NCI-H510A (cell line): Measurements from ENCODE around the gene PNLIPRP2.

ENCODE experiments used
- DNase-seq: peaks from one replicate; lab custom pipeline; 2025; lab: John Stamatoyannopoulos, UW

PNLIPRP2 gene

GRCh38 chr10:116655568-116655967 is 34.8 kb downstream of the PNLIPRP2 start:
- no peak for DNase-seq

GRCh38 chr10:116656044-116656443 is 35.3 kb downstream of the PNLIPRP2 start:
- no peak for DNase-seq

GRCh38 chr10:116657863-116658551 is 37.3 kb downstream of the PNLIPRP2 start:
- DNase-seq = no peak

DNA sequence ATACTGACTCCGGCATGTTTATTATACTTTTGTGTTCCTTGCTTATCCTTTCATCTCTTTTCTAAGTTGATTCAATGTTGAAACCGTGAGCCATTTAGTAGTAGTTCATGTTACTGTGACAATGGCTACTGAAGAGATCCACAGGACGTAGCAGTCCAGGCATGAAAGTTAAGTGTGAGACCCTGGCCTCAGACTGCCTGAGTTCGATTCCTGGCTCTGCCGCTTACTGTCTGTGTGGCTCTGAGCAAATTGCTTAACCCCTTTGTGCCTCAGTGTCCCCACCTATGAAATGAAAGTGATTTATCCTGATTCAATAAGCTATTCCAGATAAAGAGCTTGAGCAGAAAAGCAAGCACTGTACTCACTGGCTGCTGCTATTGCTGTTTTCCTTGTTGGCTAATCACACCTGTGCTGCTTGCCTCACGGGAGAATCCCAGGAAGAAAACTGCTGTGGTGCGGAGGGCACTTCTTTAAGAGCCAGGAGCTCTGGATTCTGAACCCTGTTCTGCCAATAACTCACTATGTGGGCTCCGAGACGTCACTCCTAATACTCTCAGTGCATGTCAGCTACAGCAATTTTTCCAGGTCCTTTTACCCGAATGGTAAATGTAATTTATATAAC is 38.4 kb downstream of the PNLIPRP2 start:
- DNase-seq = no peak

DNA sequence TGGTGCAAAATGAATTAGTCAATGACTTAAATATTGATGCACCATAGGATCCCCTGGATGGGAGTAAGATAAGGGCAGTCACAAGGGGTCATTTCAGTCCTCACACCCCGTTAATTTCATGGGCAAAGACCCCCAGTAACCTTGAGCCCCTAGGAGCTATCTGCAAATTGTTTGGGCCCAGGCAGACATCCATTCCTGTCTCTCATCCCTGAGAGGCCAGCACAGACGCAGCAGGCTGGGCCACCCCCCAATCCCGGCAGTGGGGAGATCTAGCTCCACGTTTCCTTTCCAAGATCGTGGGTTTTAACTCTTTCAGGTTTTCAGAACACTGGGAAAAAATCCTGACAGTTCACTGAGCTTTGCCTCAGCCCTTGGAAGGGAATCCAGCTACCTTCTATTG is 40.1 kb downstream of the PNLIPRP2 start:
- no peak for DNase-seq

DNA sequence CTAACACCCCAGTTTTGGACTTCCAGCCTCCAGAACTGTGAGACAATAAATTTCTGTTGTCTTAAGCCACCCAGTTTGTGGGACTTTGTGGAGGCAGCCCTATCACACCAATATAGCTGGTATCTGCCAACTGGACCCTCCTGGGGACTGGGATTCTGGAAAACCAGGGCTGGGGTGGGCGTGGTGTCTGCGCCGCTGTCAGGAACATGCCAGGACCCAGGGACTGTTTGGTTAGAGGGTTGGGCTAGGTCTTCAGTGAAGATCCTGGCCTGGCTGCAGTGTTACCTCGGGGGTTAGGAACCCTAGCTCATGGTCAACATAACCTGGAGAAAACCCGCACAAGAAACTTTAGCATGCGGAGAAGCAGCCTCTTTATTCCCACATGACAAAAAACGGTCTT is 42.6 kb downstream of the PNLIPRP2 start:
- DNase-seq = no peak

- no peak for DNase-seq
Measured at GRCh38 chr10:116664631-116665030, 43.9 kb downstream of the PNLIPRP2 start.

DNA sequence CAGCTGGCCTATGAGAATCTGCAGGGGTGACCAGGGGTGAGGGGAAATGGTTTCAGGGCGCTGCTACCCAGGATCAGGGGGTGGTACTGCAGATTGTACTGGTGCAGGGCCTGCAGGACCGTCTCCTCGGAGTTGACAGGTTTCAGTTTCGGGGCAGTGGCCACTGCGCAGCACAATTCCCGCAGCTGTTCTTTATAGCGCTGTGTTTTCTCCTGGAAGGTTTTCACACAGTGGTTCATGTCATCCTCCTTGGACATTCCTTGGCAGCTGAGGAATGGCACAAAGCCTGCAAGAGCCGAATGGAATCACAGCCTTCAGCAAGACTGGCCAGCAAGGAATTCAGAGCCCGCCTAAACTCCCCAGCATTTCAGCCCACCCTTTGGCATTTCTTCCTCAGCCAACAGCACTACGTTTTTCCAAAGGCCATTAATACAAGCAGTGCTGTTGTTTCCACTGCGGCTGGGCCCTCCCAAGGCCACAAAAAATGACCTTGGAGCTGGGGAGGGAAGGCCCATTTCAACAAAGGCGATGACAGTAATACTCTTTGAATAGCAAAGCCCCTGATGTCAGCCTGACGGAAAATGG is 44.9 kb downstream of the PNLIPRP2 start:
- DNase-seq = no peak

- no peak for DNase-seq
Measured at GRCh38 chr10:116667484-116667883, 46.7 kb downstream of the PNLIPRP2 start.

DNA sequence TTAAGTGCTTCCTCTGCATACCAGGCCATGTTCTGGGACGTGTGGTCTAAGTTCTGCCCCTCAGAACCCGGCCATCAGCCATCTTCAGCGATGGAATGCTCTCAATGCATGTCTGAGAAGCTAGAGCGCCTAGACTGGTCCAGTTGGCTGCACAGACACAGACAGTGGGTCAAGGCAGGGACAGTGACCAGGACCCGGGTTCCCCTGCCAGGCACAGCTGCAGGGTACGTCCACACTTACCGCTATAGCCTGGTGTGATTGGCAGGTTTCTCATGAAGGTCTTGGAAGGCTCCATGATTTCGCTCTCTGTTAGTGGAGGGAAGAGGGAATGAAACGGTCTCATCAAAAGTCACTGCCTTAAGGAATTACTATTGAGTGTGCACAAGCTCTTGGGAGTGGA is 47.3 kb downstream of the PNLIPRP2 start:
- no peak for DNase-seq

DNA sequence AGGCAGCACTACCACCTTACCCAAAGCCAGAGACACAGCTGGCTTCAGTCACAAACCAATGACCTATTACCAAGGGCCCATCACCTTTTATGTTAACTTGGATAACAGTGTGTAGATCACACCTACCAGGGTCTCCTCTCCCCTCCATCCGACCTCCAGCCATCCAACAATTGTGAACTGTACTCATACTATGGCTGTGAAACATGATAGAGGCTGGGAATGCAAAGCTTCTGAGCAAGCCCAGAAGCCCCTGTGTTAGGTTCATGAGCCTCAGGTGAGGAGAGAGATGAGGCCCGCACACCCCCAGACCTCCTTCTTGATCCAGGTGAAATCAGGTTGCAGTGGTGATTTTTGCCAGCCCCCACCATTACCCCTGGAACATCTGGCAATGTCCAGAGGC is 47.7 kb downstream of the PNLIPRP2 start:
- no peak for DNase-seq

DNA sequence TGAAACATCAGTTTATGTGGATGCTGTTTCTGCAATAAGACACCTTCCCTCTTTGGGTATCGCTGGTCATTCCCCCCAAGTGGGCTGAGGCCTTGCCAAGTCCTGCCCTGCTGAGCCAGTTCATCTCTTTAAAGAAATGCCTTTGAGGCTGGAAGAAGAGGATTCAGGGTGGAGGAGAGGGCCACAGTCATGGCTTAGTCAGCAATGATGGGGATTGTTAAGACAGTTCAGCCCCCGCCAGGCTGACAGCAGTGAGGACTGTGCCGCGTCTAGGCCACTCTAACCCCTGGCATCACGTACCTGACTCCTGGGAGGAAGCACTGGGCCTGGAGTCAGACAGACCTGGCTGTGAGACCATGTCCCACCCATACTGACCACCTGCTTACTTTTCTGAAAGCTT is 48.3 kb downstream of the PNLIPRP2 start:
- DNase-seq = no peak

GRCh38 chr10:116669832-116670644 is 49.3 kb downstream of the PNLIPRP2 start:
- DNase-seq = no peak

DNA sequence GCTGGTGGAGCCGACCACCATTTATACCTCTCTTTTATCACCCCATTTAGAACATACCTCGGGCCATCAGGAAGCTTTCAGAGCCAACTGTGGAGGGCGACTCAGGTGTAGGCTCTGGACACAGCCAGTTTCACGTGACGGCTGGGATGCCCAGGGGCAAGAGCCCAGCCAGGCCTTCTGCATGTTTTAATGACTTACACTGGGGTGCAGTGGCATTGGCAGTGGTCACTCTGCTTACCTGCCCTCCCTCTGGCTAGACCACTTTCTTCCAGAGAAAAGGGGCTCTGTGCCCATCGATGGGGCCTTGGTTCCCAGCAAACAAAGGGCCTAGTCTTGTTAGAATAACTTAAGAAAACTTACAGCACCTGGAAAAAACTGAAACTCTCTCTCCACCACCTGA is 50.0 kb downstream of the PNLIPRP2 start:
- no peak for DNase-seq

GRCh38 chr10:116671274-116671926 is 50.6 kb downstream of the PNLIPRP2 start:
- DNase-seq = no peak

GRCh38 chr10:116672891-116673290 is 52.1 kb downstream of the PNLIPRP2 start:
- no peak for DNase-seq

- DNase-seq = no peak
Measured at GRCh38 chr10:116673866-116674265, 53.1 kb downstream of the PNLIPRP2 start.

DNA sequence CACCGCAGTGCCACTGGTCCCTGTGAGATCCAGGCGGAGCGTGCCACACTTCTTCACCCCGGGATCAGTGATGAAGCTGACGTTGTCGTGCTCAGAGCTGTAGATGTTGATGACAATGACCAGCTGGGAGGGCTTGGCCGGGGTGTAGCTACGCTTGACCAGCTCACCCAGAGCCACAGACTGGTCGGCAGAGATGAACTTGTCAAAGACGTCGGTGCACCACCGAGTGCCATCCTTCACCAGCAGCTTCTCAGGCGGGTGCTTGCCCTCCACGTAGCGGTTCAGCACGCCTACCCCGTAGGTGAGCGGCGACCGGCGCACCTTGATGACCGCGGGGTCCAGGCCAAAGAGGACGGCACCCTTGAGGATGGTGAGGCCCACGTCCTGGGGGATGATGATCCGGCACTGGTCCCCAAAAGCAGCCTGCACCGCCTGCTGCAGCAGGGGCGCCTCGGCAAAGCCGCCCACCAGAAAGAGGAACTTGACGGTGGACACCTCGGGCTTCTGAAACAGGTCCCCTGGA is 54.2 kb downstream of the PNLIPRP2 start:
- DNase-seq = no peak

GRCh38 chr10:116676118-116676517 is 55.4 kb downstream of the PNLIPRP2 start:
- no peak for DNase-seq

- DNase-seq = no peak
Measured at GRCh38 chr10:116676633-116677032, 55.9 kb downstream of the PNLIPRP2 start.

DNA sequence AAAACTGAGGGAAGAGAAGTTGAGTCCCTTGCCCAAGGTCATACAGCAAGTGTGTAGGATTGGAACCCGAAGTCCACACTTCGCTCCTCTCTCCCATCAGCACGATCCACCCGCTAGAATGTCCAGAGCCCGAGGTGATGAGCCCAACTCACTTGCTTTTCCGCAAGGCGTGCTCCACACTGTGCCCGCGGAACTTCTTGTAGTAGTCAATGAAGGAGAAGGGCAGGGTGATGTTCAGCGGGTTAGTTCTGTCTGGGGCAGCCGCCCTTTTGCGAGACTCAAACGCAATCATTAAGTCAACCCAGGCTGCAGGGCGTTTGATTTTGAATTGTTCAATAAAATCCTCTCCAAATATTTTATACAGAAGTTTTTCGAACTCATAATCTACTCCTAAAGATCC is 58.6 kb downstream of the PNLIPRP2 start:
- DNase-seq = no peak

GRCh38 chr10:116683166-116683565 is 62.4 kb downstream of the PNLIPRP2 start:
- DNase-seq = no peak
